CD4-positive, alpha-beta T cell treated with Interleukin-6 at 100 ng/mL for 8 hours (primary cell): ENCODE measurements around the gene NF1.
"Not testable (repeated sequence)": the region's sequence is repeated elsewhere in the genome, so short reads cannot be mapped to it uniquely, and the experiment has no call there.

ENCODE experiments used
- DNase-seq: peaks from one replicate; pipeline ENCODE4 v3.0.0-alpha.2; 2020; ENCODE audit warnings: mixed read lengths, low spot score

NF1 gene

DNA sequence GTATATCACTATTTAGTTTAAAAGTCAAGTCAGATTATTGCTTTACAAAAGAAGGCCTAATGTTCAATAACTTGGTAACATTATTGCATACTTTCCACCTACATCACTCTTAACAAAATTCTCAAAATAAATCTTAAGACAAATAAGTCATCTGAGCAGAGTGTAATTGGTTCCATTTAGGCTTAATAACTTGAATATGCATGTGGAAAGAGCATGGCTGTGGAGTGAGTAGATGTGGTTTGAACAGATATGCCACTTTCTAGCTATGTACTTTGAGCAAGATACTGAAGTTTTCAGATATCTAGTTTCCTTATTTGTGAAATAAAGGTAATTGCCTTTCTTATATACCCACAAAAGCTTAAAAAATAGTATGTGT is 233.4 kb downstream of the NF1 start:
- no peak for DNase-seq

DNA sequence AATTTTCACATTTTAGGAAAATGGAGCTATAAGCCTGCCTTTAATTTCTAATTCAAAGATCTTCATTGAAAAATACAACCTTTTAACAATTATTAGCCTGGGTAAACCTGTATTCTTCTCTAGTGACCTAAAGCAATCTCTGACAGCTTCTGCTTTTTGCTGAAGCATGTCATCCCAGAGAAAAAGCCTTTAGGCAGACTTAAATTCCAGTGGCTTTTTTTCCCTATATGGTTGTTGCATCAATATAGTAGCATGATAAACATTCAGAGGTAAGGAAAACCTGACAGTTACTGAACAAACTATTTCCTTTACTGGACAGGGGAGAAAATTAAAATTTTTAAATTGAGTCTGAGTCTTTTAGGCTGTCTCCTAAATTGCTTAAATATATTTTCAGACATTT is 234.4 kb downstream of the NF1 start:
- no peak for DNase-seq

DNA sequence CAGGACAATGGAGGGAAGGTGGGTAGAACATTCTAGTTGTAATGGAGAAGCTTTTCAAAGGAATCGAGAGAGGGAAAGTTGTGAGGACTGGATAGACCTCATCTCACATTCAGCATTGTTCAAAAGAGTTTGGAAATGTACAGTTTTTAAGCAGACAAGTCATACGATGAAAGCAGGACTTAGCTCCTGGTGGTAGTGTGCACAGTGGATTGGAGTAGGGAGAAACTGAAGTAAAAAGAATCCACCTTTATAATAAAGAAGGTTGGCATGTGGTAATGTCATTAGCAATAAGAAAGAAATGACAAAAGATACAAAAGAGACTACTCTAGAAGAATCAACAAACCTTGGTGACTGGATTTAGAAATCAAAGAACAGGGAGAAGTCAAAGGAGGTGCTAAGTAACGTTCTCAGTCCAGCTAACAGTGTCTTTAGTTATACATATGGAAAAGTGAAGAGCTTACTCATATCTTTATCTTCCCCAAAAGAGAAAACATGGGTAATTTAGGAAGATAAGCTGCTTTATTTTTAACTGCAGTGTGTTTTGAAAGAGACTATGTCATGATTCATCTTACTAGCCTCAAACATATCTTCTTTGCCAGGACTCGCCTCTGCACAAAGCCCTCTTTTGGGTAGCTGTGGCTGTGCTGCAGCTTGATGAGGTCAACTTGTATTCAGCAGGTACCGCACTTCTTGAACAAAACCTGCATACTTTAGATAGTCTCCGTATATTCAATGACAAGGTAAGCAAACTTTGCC is 245.3 kb downstream of the NF1 start:
- no peak for DNase-seq

DNA sequence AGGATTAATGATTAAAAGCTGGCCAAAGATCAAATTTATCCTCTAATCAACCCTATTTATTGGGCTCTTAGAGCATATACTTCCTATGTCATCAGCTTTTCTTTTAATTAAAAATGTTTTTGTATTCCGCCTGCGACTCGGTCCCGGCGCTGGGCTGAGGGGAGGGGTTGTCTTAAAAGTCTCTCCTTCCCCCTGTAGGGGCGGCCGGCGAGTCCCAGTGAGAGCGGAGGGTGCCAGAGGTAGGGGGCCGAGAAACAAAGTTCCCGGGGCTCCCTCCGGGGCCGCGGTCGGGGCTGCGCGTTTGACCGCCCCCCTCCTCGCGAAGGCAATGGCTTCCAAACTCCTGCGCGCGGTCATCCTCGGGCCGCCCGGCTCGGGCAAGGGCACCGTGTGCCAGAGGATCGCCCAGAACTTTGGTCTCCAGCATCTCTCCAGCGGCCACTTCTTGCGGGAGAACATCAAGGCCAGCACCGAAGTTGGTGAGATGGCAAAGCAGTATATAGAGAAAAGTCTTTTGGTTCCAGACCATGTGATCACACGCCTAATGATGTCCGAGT is 250.5 kb downstream of the NF1 start:
- DNase-seq, result not testable (repeated sequence)

DNA sequence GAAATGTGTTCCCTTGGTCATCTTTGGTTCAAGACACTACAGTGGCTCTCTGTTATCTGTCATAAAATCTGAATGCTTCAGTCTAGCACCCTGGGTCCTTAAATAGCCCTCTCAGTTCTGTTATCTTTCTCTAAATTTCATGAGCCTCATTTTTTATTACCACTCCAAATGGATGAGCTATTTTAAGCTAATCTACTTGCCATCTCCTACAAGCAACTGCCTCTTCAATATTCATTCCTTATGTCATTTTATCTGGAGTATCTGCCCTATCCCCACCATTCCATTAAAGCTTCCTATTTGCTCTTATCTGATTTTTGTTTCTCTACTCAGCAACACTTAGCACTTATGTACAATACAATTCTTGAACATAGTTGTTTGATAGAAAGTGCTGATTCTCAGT is 254.7 kb downstream of the NF1 start:
- DNase-seq, result no peak

DNA sequence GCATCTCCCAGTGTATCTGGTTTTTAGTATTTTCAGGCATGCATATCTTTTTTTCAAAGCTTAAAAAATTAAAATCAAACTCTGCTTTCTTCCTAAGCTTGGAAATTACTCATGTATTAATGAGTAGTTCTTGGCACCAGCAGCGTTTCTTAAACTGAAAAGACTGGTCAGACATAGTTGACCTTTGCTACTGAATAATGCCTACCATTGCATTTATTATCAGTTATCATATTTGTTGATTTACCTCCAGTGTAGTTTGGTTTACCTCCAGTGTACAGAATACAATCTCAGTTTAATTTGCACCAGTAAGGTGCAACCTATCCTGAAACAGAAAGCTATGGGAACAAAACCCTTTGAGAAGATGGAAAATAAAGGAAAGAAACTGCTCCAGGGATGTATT is 261.2 kb downstream of the NF1 start:
- DNase-seq, result no peak

DNA sequence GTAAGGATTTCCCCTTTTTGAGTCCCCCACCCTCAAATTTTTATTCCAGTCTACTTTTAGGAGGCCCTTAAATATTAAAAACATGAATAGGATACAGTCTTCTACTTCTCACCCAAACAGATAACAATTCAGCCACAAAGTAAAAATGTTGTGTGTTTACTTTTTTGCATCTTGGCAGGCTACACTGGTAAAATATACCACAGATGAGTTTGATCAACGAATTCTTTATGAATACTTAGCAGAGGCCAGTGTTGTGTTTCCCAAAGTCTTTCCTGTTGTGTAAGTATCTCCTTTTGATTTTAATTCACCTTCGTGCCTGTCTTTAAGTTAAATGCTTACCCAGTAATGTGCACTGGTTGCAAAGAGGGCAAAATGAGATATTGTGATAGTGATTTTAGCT is 262.3 kb downstream of the NF1 start:
- DNase-seq, result no peak

DNA sequence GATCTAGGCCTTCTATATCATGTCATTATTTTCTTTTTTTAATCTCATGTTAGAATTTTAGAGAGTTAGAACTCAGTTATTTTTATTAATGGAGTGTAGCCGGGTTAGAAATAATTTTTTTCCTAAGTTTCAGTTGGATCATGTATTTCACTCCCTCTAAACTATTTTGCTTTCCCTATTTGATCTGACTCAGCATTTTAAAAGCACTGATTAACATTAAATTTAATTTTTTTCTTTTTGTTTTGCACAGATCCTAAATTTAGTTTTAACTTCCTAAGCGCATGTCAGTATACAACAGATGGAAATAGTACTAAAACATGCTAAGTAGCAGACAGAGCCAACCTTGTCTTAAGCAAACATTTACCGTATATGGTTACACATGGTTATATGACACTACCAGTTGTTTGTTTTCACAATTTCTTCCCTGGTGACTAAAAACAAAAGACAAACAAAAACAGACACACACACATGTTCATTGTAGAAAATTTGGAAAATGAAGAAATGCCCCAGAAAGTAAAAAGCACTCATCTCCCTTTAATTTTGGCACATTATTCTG is 263.1 kb downstream of the NF1 start:
- no peak for DNase-seq

DNA sequence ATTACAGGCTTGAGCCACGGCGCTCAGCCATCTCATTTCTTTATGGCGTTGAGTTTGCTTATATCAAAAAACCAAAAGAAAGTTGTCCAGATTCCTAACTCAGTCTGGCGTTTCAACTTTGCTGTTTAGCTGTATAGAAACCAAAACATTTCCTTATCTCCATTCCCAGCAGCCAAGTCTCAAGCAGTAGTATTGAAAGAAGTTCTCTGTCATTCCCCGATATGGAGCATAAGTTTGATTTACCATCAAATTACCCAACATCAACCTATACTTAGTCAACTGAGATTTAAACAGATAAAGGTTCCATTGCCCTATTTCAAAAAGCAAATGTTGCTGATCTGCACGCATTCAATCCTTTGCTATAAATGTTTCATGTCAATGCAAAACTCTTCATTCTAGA is 269.2 kb downstream of the NF1 start:
- DNase-seq, result no peak

DNA sequence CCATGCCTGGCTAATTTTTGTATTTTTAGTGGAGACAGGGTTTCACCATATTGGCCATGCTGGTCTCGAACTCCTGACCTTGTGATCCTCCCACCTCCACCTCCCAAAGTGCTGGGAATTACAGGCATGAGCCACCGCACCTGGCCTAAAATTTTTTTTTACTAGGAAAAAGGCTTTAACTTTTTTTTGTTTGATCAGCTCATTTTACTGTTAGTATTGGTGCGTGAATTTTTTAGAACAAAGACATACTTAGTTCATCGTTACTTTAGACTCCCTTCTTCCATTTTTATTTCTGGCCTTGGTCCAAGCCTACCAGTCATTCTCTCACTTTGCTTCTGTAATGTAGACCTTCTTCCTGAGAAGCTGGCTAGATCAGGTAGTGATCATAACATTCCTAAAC is 271.3 kb downstream of the NF1 start:
- no peak for DNase-seq

DNA sequence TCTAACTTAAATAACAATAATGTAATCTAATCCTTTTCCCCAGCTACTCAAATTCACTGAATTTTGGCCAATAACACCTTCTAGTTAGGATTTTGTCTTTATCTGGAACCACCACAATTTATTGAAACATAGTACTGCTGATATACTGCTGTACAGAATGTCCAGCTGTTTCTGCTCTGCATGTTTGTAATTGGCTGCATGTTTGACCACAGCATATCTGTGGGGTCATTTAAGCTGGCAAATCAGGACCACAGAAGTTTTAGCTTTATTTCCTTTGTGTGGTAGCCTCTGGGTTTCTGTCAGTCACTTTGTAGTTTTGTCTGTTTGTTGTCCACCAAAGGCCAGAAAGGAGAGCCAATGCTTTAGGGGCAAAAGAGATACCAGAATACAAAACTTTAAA is 274.5 kb downstream of the NF1 start:
- no peak for DNase-seq

DNA sequence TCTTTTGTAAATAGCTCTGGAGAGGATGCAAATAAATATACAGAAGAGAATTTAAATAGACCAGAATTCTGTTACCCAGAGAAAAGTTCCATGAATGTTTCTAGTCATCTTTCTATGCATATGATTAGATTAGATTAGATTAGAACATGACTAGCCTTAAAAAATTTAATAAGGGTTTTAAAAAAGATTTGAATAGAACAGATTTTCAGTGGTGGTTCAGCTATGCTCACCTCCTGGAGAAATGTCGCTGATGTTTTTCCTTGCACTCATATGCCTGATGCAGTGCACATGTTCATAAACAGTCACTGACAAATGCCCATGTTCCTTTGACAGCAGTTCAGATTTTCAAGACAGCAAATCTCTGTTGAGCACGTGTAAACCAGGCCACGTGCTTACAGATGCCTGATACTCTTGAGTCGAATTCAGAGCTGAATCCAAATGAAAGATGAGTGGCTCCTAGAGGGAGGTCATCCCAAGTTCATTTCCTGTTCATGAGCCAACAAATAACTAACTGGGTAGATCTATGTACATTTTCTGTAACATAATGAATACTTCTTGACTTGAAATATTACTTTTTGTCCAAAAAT is 276.8 kb downstream of the NF1 start:
- DNase-seq, result no peak

DNA sequence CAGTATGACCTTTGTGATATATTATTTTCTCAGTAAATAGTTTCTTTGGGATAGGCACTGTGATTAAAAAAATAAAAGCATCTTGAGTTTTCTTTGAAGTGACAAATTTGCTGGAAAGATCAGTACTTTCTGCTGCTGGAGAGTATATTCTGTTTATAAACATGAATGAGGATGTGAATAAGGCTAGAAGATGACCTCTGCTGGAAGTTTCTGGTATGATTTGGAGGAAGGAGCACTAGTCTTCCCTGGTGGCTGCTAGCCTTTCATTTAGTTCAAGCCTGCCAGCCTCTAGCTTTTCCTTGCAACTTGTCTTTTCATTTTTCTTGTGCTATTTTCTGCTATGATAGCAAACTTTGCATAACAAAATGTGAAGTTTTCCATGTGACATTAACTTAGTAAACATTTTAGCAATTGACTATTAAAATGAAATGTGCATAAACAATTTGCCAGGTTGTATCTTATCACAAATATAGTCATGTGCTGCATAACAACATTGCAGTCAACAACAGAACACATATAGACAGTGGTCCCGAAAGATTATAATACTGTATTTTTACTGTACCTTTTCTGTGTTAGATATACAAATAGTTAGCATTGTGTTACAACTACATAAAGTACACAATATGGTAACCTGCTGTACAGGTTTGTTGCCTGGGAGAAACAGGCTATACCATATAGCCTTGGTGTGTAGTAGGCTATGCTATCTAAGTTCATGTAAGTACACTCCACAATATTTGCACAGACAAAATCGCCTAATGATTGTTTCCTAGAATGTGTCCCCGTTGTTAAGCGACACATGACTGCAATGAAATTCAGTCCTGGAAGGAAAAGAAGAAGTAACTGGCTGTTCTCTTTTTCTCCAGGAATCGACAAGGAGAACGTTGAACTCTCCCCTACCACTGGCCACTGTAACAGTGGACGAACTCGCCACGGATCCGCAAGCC is 278.6 kb downstream of the NF1 start:
- peak; percentile 68 for DNase-seq

DNA sequence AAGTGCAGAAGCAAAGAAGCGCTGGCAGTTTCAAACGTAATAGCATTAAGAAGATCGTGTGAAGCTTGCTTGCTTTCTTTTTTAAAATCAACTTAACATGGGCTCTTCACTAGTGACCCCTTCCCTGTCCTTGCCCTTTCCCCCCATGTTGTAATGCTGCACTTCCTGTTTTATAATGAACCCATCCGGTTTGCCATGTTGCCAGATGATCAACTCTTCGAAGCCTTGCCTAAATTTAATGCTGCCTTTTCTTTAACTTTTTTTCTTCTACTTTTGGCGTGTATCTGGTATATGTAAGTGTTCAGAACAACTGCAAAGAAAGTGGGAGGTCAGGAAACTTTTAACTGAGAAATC is 279.3 kb downstream of the NF1 start:
- DNase-seq, result no peak

DNA sequence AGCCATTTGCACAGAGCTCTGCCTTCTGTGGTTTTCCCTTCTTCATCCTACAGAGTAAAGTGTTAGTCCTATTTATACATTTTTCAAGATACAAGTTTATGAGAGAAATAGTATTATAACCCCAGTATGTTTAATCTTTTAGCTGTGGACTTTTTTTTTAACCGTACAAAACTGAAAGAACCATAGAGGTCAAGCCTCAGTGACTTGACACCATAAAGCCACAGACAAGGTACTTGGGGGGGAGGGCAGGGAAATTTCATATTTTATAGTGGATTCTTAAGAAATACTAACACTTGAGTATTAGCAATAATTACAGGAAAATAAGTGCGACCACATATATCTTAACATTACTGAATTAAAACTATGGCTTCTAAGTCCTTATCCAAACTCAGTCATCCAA is 279.7 kb downstream of the NF1 start:
- DNase-seq, result no peak

DNA sequence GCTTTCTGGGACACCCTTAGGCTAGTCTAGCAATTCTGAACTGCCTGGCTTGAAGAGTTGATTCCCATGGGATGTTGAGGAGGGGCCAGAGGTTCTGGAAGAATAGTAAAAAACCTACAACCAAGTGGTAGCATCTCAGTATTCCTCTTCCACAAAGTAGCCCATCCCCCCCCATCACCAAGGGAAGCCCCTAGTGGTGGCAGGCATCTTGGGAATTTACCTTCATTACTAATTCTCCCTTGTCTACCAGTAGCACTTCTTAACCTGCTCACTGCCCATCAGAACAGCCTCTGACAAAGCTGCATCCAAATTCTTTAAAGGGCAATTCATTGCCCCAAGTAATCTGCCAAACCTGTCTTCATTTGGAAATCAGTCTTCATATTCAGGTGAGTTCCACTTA is 283.9 kb downstream of the NF1 start:
- no peak for DNase-seq

DNA sequence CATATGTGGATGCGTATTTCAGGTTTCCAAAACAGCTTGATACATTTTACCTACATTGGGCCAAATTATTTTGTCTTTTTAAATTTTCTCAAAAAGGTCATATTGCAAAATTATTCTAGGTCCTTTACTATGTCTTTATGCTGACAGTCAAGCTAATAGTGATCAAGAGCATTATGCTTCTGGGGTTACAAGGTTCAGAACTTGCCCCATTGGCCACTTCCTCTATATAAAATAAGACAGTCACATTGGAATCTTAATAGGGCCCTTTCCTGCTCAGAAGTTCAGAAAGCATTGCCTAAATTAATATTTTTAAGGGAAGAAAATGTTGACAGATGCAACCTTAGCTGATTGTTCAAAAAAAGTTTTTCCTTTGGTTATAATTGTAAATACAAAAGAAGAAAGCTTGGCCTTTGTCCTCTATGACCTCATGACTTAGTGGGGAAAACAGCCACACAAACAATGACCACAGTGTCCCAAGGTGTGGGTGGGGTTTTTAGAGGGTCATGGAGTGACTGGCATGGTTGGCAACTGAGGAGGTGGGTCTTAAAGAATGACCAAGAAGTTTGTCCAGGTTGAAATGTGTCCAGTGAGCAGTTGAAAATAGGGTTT is 284.9 kb downstream of the NF1 start:
- DNase-seq, result no peak

DNA sequence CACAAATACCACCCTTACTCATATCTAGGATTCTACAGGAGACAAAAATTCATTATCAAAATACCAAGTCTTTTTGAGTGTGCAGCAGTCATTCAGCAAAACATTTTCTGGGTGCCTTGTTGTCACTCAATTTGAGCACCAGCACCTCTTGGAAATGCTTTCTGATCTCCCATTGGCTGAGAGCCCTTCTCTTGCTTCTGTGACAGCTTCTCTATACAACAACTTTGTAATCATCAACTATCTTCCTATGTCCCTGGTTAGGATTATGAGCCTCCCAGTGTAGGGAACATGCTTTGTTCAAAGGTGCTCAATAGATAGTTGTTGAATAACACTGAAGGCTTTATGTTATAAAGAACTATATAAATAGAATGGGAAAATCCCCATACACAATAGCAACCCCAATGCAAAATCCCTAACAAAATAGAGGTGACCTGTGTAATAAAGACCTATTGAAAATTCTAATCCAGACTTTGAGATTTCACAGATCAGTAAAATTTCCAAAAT is 286.4 kb downstream of the NF1 start:
- DNase-seq, result no peak

DNA sequence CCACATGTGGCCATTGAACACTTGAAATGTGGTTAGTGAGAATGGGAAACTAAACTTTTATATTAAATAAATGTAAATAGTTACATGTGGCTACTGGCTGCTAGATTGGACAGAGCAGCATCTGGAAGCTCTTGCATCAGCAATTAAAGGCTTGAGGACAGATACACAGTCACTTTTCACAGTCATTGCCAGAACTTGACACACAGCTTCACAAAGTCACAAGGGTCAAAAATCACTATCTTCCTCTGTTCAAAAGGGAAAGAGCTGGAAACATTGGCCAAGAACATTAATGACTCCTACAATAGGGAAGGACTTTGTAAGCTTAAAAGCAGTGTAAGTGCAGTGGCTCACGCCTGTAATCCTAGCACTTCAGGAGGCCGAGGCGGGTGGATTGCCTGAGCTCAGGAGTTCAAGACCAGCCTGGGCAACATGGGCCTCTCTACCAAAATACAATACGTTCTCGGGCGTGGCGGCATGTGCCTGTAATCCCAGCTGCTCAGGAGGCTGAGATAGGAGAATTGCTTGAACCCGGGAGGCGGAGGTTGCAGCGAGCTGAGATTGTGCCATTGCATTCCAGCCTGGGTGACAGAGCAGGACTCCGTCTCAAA is 288.0 kb downstream of the NF1 start:
- not testable (repeated sequence) for DNase-seq

DNA sequence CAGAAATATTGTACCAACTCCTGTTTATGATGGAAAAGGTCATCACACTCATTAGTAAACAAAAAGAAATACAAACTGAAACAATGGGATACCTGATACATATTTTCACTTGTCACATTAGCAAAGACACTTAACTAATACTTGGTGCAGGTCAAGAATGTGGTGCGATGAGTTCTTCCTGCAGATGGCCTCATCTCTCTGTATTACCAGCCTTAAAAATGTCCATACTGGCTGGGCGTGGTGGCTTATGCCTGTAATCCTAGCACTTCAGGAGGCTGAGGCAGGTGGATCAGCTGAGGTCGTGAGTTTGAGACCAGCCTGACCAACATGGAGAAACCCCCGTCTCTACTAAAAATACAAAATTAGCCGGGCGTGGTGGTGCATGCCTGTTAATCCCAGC is 288.7 kb downstream of the NF1 start:
- DNase-seq, result not testable (repeated sequence)
